SK-N-SH treated with all-trans-retinoic acid at 6 μM for 48 hours (cell line): ENCODE data around the gene ACVR1B.

ENCODE experiments used
- ATAC-seq: fragments of 200-7000 bp; cut with Tn5 transposase; 3 replicates; pipeline ENCODE4 v1.9.1; 2020; ENCODE audit warnings: mild to moderate bottlenecking, moderate library complexity
- BACH2 ChIP-seq: fragments of 250-450 bp; sonication (Bioruptor Pico); IDR thresholded peaks from 2 replicates; pipeline ENCODE4 v1.9.0; 2021; ENCODE audit warnings: mild to moderate bottlenecking, borderline replicate concordance
- CREB5 ChIP-seq: fragments of 250-450 bp; sonication (Bioruptor Pico); IDR thresholded peaks from 2 replicates; pipeline ENCODE4 v1.5.1; 2020; ENCODE audit warnings: low read depth, mild to moderate bottlenecking, moderate library complexity
- CSDC2 ChIP-seq: fragments of 250-450 bp; sonication (Bioruptor Pico); IDR thresholded peaks from 2 replicates; pipeline ENCODE4 v1.5.0; 2020; ENCODE audit warnings: mild to moderate bottlenecking, moderate library complexity
- CSRNP3 ChIP-seq: fragments of 250-450 bp; sonication (Bioruptor Pico); IDR thresholded peaks from 2 replicates; pipeline ENCODE4 v1.5.1; 2021; ENCODE audit warnings: mild to moderate bottlenecking, moderate library complexity
- ESRRG ChIP-seq: fragments of 250-450 bp; sonication (Bioruptor Pico); IDR thresholded peaks from 2 replicates; pipeline ENCODE4 v1.6.1; 2021; ENCODE audit warnings: mild to moderate bottlenecking
- GLIS3 ChIP-seq: fragments of 250-450 bp; sonication (Bioruptor Pico); IDR thresholded peaks from 2 replicates; pipeline ENCODE4 v1.5.0; 2020; ENCODE audit warnings: mild to moderate bottlenecking, moderate library complexity
- ISL1 ChIP-seq: fragments of 250-450 bp; sonication (Bioruptor Pico); IDR thresholded peaks from 2 replicates; pipeline ENCODE4 v2.1.2; 2022; ENCODE audit warnings: mild to moderate bottlenecking, moderate library complexity
- OSR1 ChIP-seq: fragments of 250-450 bp; sonication (Bioruptor Pico); IDR thresholded peaks from 2 replicates; pipeline ENCODE4 v1.8.0; 2022; ENCODE audit warnings: moderate library complexity, mild to moderate bottlenecking, inconsistent platforms
- POU6F1 ChIP-seq: fragments of 250-450 bp; sonication (Bioruptor Pico); IDR thresholded peaks from 2 replicates; pipeline ENCODE4 v1.8.0; 2021; ENCODE audit warnings: low read depth, mild to moderate bottlenecking, moderate library complexity, borderline replicate concordance
- PPARA ChIP-seq: fragments of 250-450 bp; sonication (Bioruptor Pico); IDR thresholded peaks from 2 replicates; pipeline ENCODE4 v1.5.0; 2020; ENCODE audit warnings: mild to moderate bottlenecking, borderline replicate concordance
- RARB ChIP-seq: fragments of 250-450 bp; sonication (Bioruptor Pico); IDR thresholded peaks from 2 replicates; pipeline ENCODE4 v1.8.0; 2021; ENCODE audit warnings: mild to moderate bottlenecking, moderate library complexity
- SNAI2 ChIP-seq: fragments of 250-450 bp; sonication (Bioruptor Pico); IDR thresholded peaks from 2 replicates; pipeline ENCODE4 v1.5.0; 2020; ENCODE audit warnings: mild to moderate bottlenecking, moderate library complexity
- TCF4 ChIP-seq: fragments of 250-450 bp; sonication (Bioruptor Pico); IDR thresholded peaks from 2 replicates; pipeline ENCODE4 v1.8.0; 2021; ENCODE audit warnings: mild to moderate bottlenecking, moderate library complexity, borderline replicate concordance
- TOX ChIP-seq: fragments of 250-450 bp; sonication (Bioruptor Pico); IDR thresholded peaks from 2 replicates; pipeline ENCODE4 v1.8.0; 2021; ENCODE audit warnings: mild to moderate bottlenecking, moderate library complexity, borderline replicate concordance
- TSHZ2 ChIP-seq: fragments of 250-450 bp; sonication (Bioruptor Pico); IDR thresholded peaks from 2 replicates; pipeline ENCODE4 v1.5.0; 2020; ENCODE audit warnings: mild to moderate bottlenecking, moderate library complexity
- ZC3H10 ChIP-seq: fragments of 250-450 bp; sonication (Bioruptor Pico); IDR thresholded peaks from 2 replicates; pipeline ENCODE4 v1.5.1; 2021; ENCODE audit warnings: mild to moderate bottlenecking, moderate library complexity
- ZFP3 ChIP-seq: fragments of 250-450 bp; sonication (Bioruptor Pico); IDR thresholded peaks from 2 replicates; pipeline ENCODE4 v1.5.0; 2020; ENCODE audit warnings: mild to moderate bottlenecking, moderate library complexity
- ZFP30 ChIP-seq: fragments of 450-650 bp; formaldehyde crosslinking; IDR thresholded peaks from 2 replicates; pipeline ENCODE4 v1.5.0; 2022; ENCODE audit warnings: mild to moderate bottlenecking, moderate library complexity
- ZNF565 ChIP-seq: fragments of 450-650 bp; formaldehyde crosslinking; conservative IDR thresholded peaks from 2 replicates; pipeline ENCODE4 v1.5.0; 2020; ENCODE audit warnings: low read depth, mild to moderate bottlenecking, moderate library complexity
- ZNF70 ChIP-seq: fragments of 450-650 bp; formaldehyde crosslinking; IDR thresholded peaks from 2 replicates; pipeline ENCODE4 v1.5.0; 2020; ENCODE audit warnings: mild to moderate bottlenecking, moderate library complexity
- ZNF8 ChIP-seq: fragments of 450-650 bp; formaldehyde crosslinking; IDR thresholded peaks from 2 replicates; pipeline ENCODE4 v1.5.0; 2020; ENCODE audit warnings: mild to moderate bottlenecking, moderate library complexity

ACVR1B gene

GRCh38 chr12:52041695-52042123 lies 90.2 kb downstream of the ACVR1B start:
- TF ChIP-seq ESRRG (CRISPR knock-in tag) (no peak), CSRNP3 (CRISPR knock-in tag) (no peak), CSDC2 (no peak), ZFP3 (CRISPR knock-in tag) (no peak), ZC3H10 (CRISPR knock-in tag) (no peak), ZNF70 (no peak), SNAI2 (no peak)
- peak; percentile 13 for ATAC-seq

- TF ChIP-seq GLIS3 (CRISPR knock-in tag) (no peak), RARB (no peak), BACH2 (CRISPR knock-in tag) (no peak), CREB5 (CRISPR knock-in tag) (no peak), TSHZ2 (CRISPR knock-in tag) (no peak), ZNF8 (CRISPR knock-in tag) (no peak), ZFP30 (no peak), OSR1 (CRISPR knock-in tag) (no peak), ZNF70 (no peak), PPARA (no peak)
- ATAC-seq = no peak
Measured at GRCh38 chr12:52042706-52043385, 91.3 kb downstream of the ACVR1B start.

GRCh38 chr12:52043386-52044212 lies 92.1 kb downstream of the ACVR1B start:
- no peak for TF ChIP-seq TOX (CRISPR knock-in tag)
- TF ChIP-seq CSDC2 = no peak
- TF ChIP-seq SNAI2 = no peak
- no peak for TF ChIP-seq ZC3H10 (CRISPR knock-in tag)
- no peak for TF ChIP-seq CREB5 (CRISPR knock-in tag)
- TF ChIP-seq ZNF8 (CRISPR knock-in tag) = no peak
- TF ChIP-seq PPARA = no peak
- no peak for TF ChIP-seq CSRNP3 (CRISPR knock-in tag)
- TF ChIP-seq GLIS3 (CRISPR knock-in tag) = no peak
- no peak for TF ChIP-seq TCF4 (CRISPR knock-in tag)
- no peak for TF ChIP-seq RARB
- no peak for TF ChIP-seq ZFP30
- no peak for TF ChIP-seq ZFP3 (CRISPR knock-in tag)
- no peak for TF ChIP-seq BACH2 (CRISPR knock-in tag)
- TF ChIP-seq ZNF70 = no peak
- no peak for TF ChIP-seq POU6F1 (CRISPR knock-in tag)
- no peak for TF ChIP-seq OSR1 (CRISPR knock-in tag)
- no peak for TF ChIP-seq ZNF565 (CRISPR knock-in tag)
- no peak for TF ChIP-seq ISL1 (CRISPR knock-in tag)
- ATAC-seq = no peak
